GM12864 (cell line): ENCODE results near the gene CTDP1.
A peak's percentile ranks its signal among the peaks of the same experiment; 100 is the strongest.

Source experiments
- DNase-seq: peaks from one replicate; pipeline ENCODE4 v3.0.0-alpha.2; 2011; ENCODE audit warnings: low read depth
- H3K4me3 ChIP-seq: 2 replicates; pipeline ENCODE4 v1.5.1; 2011; ENCODE audit warnings: mild to moderate bottlenecking, low read depth, low read length, control low read depth
- CTCF ChIP-seq: IDR thresholded peaks from 2 replicates; pipeline ENCODE4 v1.5.1; 2011; ENCODE audit warnings: low read depth, mild to moderate bottlenecking, moderate library complexity, low read length, control low read depth, inconsistent platforms; ENCODE audit errors: missing control alignments

CTDP1 gene

GRCh38 chr18:79662439-79662838 lies 17.2 kb upstream of the CTDP1 start:
- DNase-seq: no peak
- no peak for TF ChIP-seq CTCF
- no peak overlapping the region for H3K4me3 ChIP-seq

- no peak overlapping the region for H3K4me3 ChIP-seq
- no peak for TF ChIP-seq CTCF
- no peak for DNase-seq
Observed at GRCh38 chr18:79664525-79665125, 15.0 kb upstream of the CTDP1 start.

- H3K4me3 ChIP-seq: no peak overlapping the region
- no peak for TF ChIP-seq CTCF
- DNase-seq: no peak
Observed at GRCh38 chr18:79668203-79668602, 11.4 kb upstream of the CTDP1 start.

- no peak overlapping the region for H3K4me3 ChIP-seq
- no peak for DNase-seq
- no peak for TF ChIP-seq CTCF
Observed at GRCh38 chr18:79672490-79673276, 6.9 kb upstream of the CTDP1 start.

- no peak for DNase-seq
- no peak overlapping the region for H3K4me3 ChIP-seq
- TF ChIP-seq CTCF: no peak
Observed at GRCh38 chr18:79677221-79677620, 2.4 kb upstream of the CTDP1 start.

GRCh38 chr18:79677840-79678239 lies 1.8 kb upstream of the CTDP1 start:
- H3K4me3 ChIP-seq: peak overlapping the region; percentile 94; the same call in 1 of the 2 replicates

More at GRCh38 chr18:79677840-79678239, 1.8 kb upstream of the CTDP1 start:
- no peak for DNase-seq
- no peak for TF ChIP-seq CTCF
